ENCODE data around the gene DOHH.
A peak's percentile ranks its signal among the peaks of the same experiment; 100 is the strongest.

The DOHH gene

DNA sequence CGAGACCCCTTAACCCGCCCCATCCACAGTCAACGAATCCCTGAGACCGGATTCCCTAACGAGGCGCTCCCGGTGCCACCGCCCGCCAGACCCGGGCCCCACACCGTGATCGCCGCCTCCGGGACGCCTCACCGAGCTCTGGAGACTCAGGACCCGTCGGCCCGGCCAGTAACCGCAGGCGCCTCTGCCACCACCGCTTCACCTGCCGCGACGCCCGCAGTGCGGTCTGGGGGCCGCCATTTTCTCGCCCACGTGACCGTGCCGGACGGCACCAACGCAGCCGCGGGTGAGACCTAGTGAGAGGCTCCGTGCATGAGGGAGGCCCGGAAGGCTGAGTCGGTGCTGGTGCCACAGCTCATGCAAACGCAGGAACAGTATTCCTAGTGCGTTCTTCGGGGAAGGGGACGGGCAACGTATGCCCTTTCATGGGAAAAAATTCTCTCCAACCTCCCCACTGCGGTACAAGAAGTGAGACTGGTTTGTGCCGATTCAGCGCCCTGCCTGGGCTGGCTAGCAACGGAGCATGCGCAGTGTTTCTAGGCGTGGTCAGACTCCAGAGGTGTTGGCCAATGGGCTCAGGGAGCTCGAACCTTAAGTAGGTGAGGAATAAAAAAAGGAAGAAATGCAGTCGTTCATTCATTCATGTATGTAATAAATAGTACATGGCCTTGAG, at the start of gene DOHH:
Gene DOHH (minus strand): TSS at position 246 of the 673 bp plus-strand sequence. CDS start 3,860 bp downstream, outside the sequence.
- peak; percentile 93 for DNase-seq (ENCODE audit: low read depth)

DNA sequence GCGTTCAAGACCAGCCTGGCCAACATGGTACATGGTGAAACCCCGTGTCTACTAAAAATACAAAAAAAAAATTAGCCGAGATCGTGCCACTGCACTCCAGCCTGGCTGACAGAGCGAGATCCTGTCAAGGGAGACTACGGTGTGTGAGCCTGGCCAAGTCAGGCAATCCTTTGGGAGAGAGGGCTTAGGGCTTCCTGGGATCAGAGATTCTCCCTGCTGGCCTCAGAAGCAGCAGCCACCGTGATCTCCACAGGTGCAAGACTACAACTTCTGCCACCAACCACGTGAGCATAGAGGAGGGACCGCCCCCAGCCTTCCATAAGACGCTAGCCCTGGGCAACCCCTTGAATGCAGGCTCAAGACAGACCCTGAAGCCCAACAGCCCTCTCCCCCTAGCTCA, 49.3 kb upstream of the DOHH start:
- no peak for DNase-seq (ENCODE audit: low read depth)

DNA sequence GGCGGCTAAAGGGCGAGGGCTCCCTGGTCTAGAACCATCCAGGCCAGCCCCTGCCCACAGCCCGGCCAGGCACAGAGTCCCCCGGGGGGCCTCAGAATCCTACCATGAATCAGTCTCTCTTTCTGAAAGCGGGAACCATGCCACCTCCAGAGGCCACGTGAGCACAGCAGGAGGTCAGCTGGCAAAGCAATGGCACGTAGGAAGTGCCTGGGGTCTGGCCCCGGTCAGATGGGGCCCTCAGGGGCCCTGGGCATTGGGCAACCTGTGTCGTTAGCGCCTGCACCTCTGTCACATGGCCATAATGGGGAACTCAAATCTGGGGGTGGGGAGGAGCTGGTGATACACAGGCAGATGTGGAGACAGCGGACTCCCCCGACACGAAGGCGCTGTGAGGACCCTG, 48.1 kb upstream of the DOHH start:
- no peak for DNase-seq (ENCODE audit: low read depth)

GRCh38 chr19:3547767-3548282, 47.4 kb upstream of the DOHH start:
- no peak for DNase-seq (ENCODE audit: low read depth)

GRCh38 chr19:3547301-3547731, 46.8 kb upstream of the DOHH start:
- DNase-seq (ENCODE audit: low read depth): peak; percentile 41

- DNase-seq (ENCODE audit: low read depth): no peak
Observed at GRCh38 chr19:3546119-3546518, 45.6 kb upstream of the DOHH start.

- no peak for DNase-seq (ENCODE audit: low read depth)
Observed at GRCh38 chr19:3545669-3546034, 45.2 kb upstream of the DOHH start.

GRCh38 chr19:3544742-3545668, 44.5 kb upstream of the DOHH start:
- peak; percentile 75 for DNase-seq (ENCODE audit: low read depth)

DNA sequence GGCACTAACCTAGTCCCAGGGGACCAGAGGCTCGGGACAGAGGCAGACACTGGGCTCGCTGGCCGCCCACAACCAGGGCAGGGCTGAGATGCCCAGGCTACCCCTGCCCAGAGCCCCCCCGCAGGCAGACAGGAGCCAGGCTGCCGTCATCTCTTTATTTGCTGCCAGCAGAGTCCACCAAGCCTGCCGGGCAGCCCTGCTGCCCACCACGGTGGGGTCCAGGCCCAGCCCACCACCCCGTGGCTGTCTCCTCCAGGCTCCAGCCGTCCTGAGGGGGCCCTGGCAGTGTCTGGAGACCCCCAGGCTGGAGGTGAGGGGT, 43.5 kb upstream of the DOHH start:
- no peak for DNase-seq (ENCODE audit: low read depth)

DNA sequence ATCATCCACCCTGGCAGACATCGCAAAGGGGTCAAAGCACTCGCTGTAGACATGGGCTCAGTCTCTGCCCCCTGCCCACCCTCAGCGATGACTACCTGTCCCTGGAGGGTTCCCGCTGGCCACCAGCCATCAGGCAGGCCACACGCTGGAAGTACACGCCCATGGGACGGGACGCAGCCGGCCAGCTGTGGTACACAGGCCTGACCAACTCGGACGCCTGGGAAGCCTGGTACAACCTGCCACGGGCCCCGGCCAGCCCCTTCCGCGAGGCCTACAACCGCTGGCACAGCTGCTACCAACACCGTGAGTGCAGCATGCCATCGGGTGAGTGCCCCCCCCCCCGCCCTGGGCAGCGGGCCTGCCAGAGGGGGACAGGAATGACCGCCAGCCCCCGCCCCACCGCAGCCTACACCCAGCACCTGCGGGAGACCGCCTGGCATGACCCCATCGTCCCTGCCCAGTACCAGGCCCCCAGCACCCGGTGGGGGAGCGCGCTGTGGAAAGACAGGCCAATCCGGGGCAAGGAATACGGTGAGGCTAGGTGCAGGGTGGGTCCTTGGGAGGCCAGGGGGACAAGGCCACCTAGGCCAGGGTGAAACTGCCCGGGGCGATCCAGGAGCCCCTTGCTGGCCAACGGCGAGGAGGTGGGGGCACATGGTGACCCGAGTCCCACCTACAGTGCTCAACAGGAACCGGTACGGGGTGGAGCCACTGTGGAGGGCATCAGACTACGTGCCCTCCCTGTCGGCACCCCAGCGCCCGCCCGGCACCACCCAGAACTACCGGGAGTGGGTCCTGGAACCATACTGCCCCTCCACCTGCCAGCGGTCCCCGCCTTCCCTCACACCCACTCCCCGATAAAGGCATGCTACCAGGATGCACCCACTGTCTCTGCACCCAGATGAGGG, 42.9 kb upstream of the DOHH start:
- no peak for DNase-seq (ENCODE audit: low read depth)

DNA sequence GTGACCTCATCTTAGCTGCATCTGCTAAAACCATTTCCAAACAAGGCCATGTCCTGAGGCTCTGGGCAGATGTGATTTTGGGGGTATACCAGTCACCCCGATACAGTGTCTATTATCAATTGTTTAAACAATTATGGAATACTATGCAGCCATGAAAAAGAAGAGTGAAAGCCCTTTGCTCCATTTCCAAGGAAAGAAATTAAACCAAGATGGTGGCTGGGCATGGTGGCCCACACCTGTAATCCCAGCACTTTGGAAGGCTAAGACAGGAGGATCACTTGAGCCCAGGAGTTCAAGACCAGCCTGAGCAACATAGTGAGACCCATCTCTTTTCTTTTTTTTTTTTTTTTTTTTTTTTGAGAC, 39.3 kb upstream of the DOHH start:
- no peak for DNase-seq (ENCODE audit: low read depth)

DNA sequence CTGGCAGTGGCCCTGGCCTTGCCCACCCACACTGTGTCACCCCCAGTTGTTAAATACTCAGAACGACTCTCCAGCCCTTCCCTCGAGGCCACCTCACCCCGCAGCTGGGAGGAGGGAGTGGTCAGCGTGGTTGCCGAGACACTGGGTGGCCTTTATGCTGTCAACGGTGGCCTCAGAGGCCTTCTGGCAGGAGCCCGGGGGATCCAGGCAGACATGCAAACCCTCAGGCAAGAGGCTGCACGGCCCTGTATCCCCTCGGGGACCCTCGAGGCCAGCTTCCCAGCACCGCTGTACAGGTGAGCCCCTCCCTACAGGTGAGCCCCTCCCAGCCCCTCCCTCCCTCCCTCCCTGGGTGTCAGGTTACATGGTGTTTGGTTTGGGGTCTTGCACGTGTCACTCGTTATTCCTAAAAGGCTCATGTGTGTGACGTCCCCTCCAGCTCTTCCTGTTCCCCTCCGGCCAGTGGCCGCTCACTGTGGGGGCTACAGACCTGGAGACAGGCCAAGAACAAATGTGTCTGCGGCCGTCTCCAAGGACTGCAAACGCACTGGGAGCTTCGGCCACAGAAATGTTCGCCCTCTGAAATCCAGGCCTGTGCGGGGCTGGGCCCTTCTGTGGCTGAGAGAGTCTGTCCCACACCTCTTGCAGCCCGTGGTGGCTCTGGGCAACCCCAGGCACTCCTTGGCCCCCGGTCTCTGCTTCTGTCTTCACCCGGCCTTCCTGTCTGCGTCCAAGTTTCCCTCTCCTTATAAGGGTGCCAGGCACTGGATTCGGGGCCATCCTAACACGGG, 38.7 kb upstream of the DOHH start, which contains the start of gene TEKTIP1:
Gene TEKTIP1 (plus strand): TSS at position 210 of the 791 bp plus-strand sequence. CDS start 4 bp downstream, at position 214.
- no peak for DNase-seq (ENCODE audit: low read depth)

DNA sequence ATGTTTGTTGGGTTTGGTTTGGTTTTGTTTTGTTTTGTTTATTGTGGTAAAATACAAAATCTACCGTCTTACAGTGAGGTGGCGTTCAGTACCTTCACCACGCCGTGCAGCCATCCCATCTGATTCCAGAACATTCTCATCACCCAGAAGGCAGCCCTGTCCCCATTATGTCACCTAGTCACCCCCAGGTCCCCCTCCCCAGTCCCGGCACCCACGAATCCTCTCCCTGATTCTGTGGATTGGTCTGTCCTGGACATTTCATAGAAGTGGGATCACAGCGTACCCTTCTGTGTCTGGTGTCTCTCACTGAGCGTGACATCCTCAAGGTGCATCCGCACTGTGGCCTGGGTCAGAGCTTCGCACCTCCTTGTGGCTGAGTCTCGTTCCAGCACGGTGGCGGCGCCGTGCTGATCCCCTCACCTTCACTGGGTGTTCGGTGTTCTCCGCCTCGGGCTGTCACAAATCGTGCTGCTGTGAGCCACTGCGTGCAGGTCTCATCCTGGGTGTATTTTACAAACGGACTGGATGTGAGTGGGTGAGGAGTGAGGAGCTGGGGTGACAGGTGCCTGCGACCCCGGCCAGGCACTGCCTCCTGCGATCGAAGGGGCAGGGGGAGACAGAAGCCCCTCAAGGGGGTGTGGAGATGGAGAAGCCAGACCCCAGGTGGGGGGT, 37.9 kb upstream of the DOHH start:
- DNase-seq (ENCODE audit: low read depth): no peak

GRCh38 chr19:3537438-3538240, 37.2 kb upstream of the DOHH start:
- DNase-seq (ENCODE audit: low read depth): no peak

- DNase-seq (ENCODE audit: low read depth): no peak
Observed at GRCh38 chr19:3537101-3537437, 36.6 kb upstream of the DOHH start.

GRCh38 chr19:3536429-3537100, 36.1 kb upstream of the DOHH start:
- DNase-seq (ENCODE audit: low read depth): no peak

DNA sequence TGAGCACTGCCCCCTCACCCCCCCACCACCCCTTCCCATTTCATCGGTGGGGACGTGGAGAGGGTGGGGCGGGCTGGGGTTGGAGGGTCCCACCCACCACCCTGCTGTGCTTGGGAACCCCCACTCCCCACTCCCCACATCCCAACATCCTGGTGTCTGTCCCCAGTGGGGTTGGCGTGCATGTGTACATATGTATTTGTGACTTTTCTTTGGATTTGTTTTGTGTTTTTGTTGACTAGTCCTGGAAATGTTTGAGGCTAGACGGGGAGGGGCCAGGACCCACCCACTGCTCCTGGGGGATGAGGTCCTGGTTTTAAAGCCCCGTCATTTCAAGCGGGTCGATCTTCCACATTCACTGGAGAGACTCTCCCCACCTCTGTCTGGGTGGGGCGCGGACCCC, 35.5 kb upstream of the DOHH start:
- no peak for DNase-seq (ENCODE audit: low read depth)

- no peak for DNase-seq (ENCODE audit: low read depth)
Observed at GRCh38 chr19:3535563-3535965, 35.1 kb upstream of the DOHH start.

- no peak for DNase-seq (ENCODE audit: low read depth)
Observed at GRCh38 chr19:3535235-3535535, 34.7 kb upstream of the DOHH start.

Measured in activated T-cell treated with anti-CD3 and anti-CD28 coated beads for 48 hours (primary cell).